Measurements from ENCODE around the gene SLC13A3. TPM values are rescaled to one million over a fixed set of nuclear protein-coding genes. Genes with fewer than 3 reads are reported as not detected.

Gene SLC13A3
- total and polyA plus RNA-seq, 4 donors: 1.1 to 2.4 (median 2.0) TPM

DNA sequence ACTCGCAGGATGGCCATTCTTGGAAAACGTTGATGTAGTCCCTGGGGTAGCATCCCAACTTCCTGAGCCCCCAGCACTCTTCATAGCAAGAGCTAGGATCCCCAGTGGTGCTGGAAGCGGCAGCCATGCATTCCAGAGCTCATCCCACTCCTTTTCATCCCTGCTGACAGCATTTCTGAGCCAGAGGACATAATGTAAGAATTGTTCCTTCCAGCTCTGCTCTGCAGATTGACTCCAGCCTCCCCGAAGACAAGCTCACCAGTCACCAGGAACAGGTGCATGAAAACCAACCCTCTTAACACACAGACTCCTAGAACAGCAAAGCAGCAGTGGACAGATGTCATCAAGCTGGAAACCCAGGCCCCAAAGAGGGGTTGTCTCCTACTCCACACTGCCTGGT, 3.8 kb downstream of the SLC13A3 start:
- H3K27me3 ChIP-seq (ENCODE audit: control insufficient read depth in 3 of 3, insufficient read depth in 3 of 3, low read length in 2 of 3): peaks cover 0 to 14% (median 4%) of the 10 kb centered on the region in 3 donors
- TF ChIP-seq, protein P1, sequence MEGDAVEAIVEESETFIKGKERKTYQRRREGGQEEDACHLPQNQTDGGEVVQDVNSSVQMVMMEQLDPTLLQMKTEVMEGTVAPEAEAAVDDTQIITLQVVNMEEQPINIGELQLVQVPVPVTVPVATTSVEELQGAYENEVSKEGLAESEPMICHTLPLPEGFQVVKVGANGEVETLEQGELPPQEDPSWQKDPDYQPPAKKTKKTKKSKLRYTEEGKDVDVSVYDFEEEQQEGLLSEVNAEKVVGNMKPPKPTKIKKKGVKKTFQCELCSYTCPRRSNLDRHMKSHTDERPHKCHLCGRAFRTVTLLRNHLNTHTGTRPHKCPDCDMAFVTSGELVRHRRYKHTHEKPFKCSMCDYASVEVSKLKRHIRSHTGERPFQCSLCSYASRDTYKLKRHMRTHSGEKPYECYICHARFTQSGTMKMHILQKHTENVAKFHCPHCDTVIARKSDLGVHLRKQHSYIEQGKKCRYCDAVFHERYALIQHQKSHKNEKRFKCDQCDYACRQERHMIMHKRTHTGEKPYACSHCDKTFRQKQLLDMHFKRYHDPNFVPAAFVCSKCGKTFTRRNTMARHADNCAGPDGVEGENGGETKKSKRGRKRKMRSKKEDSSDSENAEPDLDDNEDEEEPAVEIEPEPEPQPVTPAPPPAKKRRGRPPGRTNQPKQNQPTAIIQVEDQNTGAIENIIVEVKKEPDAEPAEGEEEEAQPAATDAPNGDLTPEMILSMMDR (IDR thresholded peaks at IDR 0.05; ENCODE audit: control extremely low read depth, extremely low read depth): no peak
- no peaks in the 10 kb centered on the region for H3K9me3 ChIP-seq (ENCODE audit: control insufficient read depth in 4 of 4, insufficient read depth in 3 of 4, low read length in 3 of 4)
- H3K36me3 ChIP-seq (ENCODE audit: control insufficient read depth in 4 of 4, insufficient read depth in 4 of 4, low read length in 4 of 4): no peaks in the 10 kb centered on the region
- no peak overlapping the region for H3K4me3 ChIP-seq
- peaks cover 0 to 2% (median 0%) of the 10 kb centered on the region in 5 donors for H3K4me1 ChIP-seq (ENCODE audit: control insufficient read depth in 5 of 5, insufficient read depth in 5 of 5, low read length in 5 of 5)
- DNase-seq (no peak), ATAC-seq (ENCODE audit: insufficient read depth, low FRiP score) (no peak)
- 68 to 70% methylated on average over 4 of the region's 4 CpGs for WGBS, 2 donors
- no peak overlapping the region for H3K9ac ChIP-seq (ENCODE audit: insufficient read depth in 1 of 2, low read length in 2 of 2)
- H3K27ac ChIP-seq (ENCODE audit: low read depth in 1 of 2, low read length in 1 of 2): no peak overlapping the region

DNA sequence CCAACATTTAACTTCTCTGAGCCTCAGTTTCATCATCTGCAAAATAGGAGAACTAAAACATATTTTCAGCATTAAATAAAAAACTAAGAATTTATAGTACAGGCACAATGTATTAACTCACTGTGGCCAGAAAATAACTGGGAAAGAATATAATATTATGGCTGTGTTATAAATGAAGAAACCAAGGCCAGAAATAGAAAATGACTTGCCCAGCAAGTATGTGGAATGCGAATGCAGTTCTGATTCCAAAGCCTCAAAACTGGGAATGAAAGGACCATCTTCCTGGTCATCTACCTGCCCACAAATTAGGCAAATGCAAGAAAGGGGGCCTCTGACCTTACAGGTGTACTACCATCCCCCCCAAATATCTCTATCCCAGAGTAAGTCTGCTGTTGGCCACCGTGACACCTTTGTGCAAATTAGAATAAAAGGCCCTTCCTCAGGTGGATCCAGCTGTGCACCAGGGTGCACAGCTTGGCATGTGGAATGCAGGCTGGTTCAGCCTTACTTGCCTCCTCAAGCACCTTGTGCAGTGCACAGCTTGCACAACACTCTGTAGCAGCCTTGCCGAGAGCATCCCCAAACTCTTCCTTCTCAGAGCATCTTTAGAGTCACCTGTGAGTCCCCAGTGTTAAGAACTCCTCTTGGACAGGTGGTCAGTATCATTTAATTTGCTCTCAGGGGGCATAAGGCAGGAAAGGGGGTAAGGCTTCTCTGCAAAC, 4.4 kb downstream of the SLC13A3 start:
- H3K36me3 ChIP-seq (ENCODE audit: control insufficient read depth in 4 of 4, insufficient read depth in 4 of 4, low read length in 4 of 4): no peaks in the 10 kb centered on the region
- peaks cover 0 to 10% (median 3%) of the 10 kb centered on the region in 3 donors for H3K27me3 ChIP-seq (ENCODE audit: control insufficient read depth in 3 of 3, insufficient read depth in 3 of 3, low read length in 2 of 3)
- H3K9ac ChIP-seq (ENCODE audit: insufficient read depth in 1 of 2, low read length in 2 of 2): no peak overlapping the region
- DNase-seq: no peak
- peaks cover 0 to 2% (median 0%) of the 10 kb centered on the region in 5 donors for H3K4me1 ChIP-seq (ENCODE audit: control insufficient read depth in 5 of 5, insufficient read depth in 5 of 5, low read length in 5 of 5)
- H3K4me3 ChIP-seq: no peak overlapping the region
- H3K9me3 ChIP-seq (ENCODE audit: control insufficient read depth in 4 of 4, insufficient read depth in 3 of 4, low read length in 3 of 4): no peaks in the 10 kb centered on the region
- TF ChIP-seq, protein P1 (IDR thresholded peaks at IDR 0.05; ENCODE audit: control extremely low read depth, extremely low read depth): no peak
- ATAC-seq (ENCODE audit: insufficient read depth, low FRiP score): no peak
- 90 to 98% methylated on average over 3 of the region's 3 CpGs for WGBS, 2 donors
- no peak overlapping the region for H3K27ac ChIP-seq (ENCODE audit: low read depth in 1 of 2, low read length in 1 of 2)

GRCh38 chr20:46646122-46646521, 5.1 kb downstream of the SLC13A3 start:
- Histone ChIP-seq H3K9me3 (ENCODE audit: control insufficient read depth in 4 of 4, insufficient read depth in 3 of 4, low read length in 3 of 4) (no peaks in the 10 kb centered on the region), H3K4me1 (ENCODE audit: control insufficient read depth in 5 of 5, insufficient read depth in 5 of 5, low read length in 5 of 5) (peaks cover 0 to under 1% (median 0%) of the 10 kb centered on the region in 5 donors)
- TF ChIP-seq, protein P1 (IDR thresholded peaks at IDR 0.05; ENCODE audit: control extremely low read depth, extremely low read depth): no peak

More at GRCh38 chr20:46646122-46646521, 5.1 kb downstream of the SLC13A3 start:
- DNase-seq (no peak), ATAC-seq (ENCODE audit: insufficient read depth, low FRiP score) (no peak)
- Histone ChIP-seq H3K27me3 (ENCODE audit: control insufficient read depth in 3 of 3, insufficient read depth in 3 of 3, low read length in 2 of 3) (peaks cover 0 to 5% (median 0%) of the 10 kb centered on the region in 3 donors), H3K9ac (ENCODE audit: insufficient read depth in 1 of 2, low read length in 2 of 2) (no peak overlapping the region), H3K36me3 (ENCODE audit: control insufficient read depth in 4 of 4, insufficient read depth in 4 of 4, low read length in 4 of 4) (no peaks in the 10 kb centered on the region), H3K27ac (ENCODE audit: low read depth in 1 of 2, low read length in 1 of 2) (no peak overlapping the region), H3K4me3 (no peak overlapping the region)
- 74 to 80% methylated on average over 4 of the region's 4 CpGs for WGBS, 2 donors
